ENCODE data around the gene CHD1.

DNA sequence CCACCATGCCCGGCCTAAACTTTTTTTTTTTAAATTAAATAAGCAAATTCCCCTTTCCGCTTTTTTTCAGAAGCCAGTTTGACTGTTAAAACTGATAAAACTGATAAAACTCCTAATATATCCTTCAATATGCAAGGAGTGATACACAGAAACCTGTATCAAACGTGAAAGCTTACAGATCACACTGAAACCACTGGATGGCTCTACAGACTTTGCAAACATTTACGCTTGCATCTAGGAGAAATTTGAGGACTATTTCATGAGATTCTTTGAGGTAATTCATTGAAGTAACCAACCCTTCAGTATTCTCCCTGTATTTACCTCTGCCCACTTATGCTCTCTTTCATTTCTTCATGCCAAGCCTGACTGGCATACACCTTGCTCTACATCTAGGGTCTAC lies 40.6 kb upstream of the CHD1 start:
- TF ChIP-seq EZH2 (optimal IDR thresholded peaks at IDR 0.05; ENCODE audit: low read depth, low read length), result no peak
- no peak for TF ChIP-seq CTCF (IDR thresholded peaks at IDR 0.05; ENCODE audit: low read length)
- TF ChIP-seq EZH2phosphoT487 (IDR thresholded peaks at IDR 0.05; ENCODE audit: low read length), result no peak

Data from MM.1S (cell line).